GF-D8 (cell line): ENCODE data around the gene MAMDC2.

Experiments used
- DNase-seq: peaks from one replicate; lab custom pipeline; 2025; lab: John Stamatoyannopoulos, UW

The MAMDC2 gene

DNA sequence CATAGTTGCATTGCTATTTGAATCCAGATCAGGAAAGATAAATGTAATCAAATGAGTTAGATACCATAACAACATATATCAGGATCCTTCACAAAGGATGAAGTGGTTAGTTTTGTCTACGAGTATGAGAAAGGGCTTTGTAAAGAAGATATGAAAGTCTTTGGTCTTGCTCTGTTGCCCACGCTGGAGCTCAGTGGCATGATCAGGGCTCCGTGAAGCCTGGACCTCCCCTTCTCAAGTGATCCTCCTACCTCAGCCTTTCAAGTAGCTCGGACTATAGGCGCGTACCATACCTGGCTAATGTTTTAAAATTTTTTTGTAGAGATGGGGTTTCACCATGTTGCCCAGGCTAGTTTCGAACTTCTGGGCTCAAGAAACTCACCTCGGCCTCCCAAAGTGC is 217.0 kb downstream of the MAMDC2 start:
- no peak for DNase-seq

DNA sequence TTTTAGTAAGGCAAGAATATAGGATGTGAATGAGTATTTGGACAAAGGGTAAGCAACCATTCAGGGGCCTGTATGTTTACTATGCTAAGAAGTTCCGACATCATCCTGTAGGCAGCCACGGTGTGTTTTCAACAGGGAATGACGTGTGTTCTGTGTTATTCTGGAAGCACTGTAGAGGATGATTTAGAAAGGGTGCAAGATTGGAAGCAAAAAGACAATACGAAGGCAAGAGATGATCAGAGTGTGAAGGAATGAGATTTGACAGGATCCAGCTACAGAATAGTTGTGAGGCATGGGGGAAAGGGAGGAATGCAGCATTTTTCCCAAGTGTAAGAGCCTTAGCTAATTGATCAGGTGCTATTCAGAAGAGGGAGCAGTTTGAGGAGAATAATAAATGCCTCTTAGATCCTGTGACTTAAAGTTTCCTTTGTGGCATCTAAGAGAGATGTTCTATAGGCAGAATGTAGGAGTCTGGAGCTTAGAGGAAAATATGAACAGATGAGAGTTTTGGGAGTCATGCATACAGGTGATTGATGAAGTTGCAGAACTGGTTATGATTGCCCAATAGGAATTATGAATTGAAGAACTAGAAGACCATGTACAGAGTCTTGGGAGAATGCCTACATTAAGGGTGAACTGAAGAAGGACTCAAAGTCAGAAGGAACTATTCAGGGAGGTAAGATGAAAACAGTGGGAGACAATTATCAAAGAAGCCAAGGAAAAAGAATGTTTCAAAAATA is 217.7 kb downstream of the MAMDC2 start:
- DNase-seq = no peak

DNA sequence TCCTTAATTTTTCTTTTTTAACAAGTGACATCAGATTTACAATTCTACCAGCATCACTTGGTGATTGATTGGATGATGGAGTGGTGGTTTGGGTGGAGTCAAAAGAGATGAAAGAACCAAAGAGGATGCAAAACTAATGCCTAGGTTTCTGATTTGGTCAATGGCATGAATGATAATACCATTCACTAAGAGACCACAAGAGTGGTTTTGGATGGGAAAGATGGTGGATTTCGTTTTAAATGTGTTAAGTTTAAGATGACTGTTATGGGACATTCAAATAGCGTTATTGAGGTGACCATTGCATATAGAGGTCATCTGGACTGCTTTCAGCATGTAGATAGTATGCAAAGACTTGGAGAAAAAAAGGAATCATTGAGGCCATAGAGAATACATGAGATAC is 218.7 kb downstream of the MAMDC2 start:
- DNase-seq = no peak

DNA sequence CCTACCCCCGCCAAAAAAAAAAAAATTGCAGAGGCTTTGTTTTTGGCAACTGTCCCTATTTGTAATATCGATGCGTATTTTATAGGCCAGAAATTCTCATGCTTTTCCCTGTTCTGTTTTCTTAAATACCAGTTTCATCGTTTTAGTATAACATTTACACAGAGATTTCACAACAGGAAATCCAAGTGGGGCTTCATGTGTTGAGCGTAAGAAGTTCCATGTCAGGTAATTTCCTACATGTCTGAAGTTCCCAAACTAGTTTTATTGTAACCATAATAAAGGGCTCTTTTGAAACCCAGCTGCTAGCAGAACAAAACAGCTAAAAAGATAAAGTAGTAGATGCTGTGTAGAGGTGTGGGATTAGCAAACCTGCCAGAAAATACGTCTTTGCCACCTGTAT is 219.3 kb downstream of the MAMDC2 start:
- DNase-seq = no peak

DNA sequence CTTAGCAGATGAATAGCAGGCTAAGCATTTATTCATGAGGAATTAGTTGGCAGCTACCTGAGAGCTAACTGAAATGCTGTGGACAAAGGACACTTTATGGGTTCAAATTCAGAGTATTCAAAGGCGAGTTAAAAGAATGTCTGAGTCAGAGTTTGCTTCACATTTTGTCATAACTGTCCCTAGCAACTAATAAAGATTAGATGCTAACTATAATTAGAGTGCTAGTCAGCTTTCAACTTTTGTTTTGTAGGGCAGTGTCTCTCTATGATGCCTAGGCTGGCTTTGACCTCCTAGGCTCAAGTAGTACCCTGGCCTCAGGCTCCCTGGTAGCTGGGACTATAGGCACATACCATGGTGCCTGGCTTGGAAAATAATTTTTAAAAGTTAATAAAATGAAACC is 219.8 kb downstream of the MAMDC2 start:
- DNase-seq = no peak
